GM23338 (cell line): ENCODE measurements around the gene S100A8. TPM values are rescaled to one million over a fixed set of nuclear protein-coding genes. Genes with fewer than 3 reads are reported as not detected.

Source experiments
- ATAC-seq: fragments of 200-7000 bp; cut with Tn5 transposase; 3 replicates; pipeline ENCODE4 v1.9.1; 2020
- DNase-seq: peaks from one replicate; pipeline ENCODE4 v3.0.0-alpha.2; 2015; ENCODE audit warnings: low spot score
- H2AFZ ChIP-seq: fragments of 200-600 bp; sonication (generic); 2 replicates; pipeline ENCODE4 v1.8.0; 2016; ENCODE audit warnings: antibody characterized with exemption, mild to moderate bottlenecking, moderate library complexity
- H3F3A ChIP-seq: fragments of 200-600 bp; sonication (generic); replicated peaks from 2 replicates; pipeline ENCODE4 v1.8.0; 2017; ENCODE audit warnings: antibody characterized with exemption, mixed run types, low read depth
- H3K27ac ChIP-seq: fragments of 200-600 bp; sonication (generic); 2 replicates; pipeline ENCODE4 v1.6.1; 2016; ENCODE audit warnings: low read depth
- H3K27me3 ChIP-seq: fragments of 200-600 bp; sonication (generic); 2 replicates; pipeline ENCODE4 v1.8.0; 2016; ENCODE audit warnings: mild to moderate bottlenecking, mixed run types, moderate library complexity; ENCODE audit not compliant: insufficient read depth
- H3K36me3 ChIP-seq: fragments of 200-600 bp; sonication (generic); 2 replicates; pipeline ENCODE4 v1.8.0; 2016; ENCODE audit warnings: mild to moderate bottlenecking; ENCODE audit not compliant: insufficient read depth
- H3K4me1 ChIP-seq: fragments of 200-600 bp; sonication (generic); 2 replicates; pipeline ENCODE4 v1.8.0; 2016; ENCODE audit warnings: mild to moderate bottlenecking, moderate library complexity; ENCODE audit not compliant: insufficient read depth
- H3K4me2 ChIP-seq: fragments of 200-600 bp; sonication (generic); 2 replicates; pipeline ENCODE4 v1.7.1; 2017; ENCODE audit warnings: mixed run types
- H3K4me3 ChIP-seq: fragments of 200-600 bp; sonication (generic); 2 replicates; pipeline ENCODE4 v1.6.1; 2016; ENCODE audit warnings: mixed run types
- H3K79me2 ChIP-seq: fragments of 200-600 bp; sonication (generic); replicated peaks from 2 replicates; pipeline ENCODE4 v1.8.0; 2017; ENCODE audit warnings: mild to moderate bottlenecking; ENCODE audit not compliant: insufficient read depth
- H3K9me2 ChIP-seq: fragments of 200-600 bp; sonication (generic); 2 replicates; pipeline ENCODE4 v1.8.0; 2017; ENCODE audit not compliant: insufficient read depth
- H4K20me1 ChIP-seq: fragments of 200-600 bp; sonication (generic); replicated peaks from 2 replicates; pipeline ENCODE4 v1.8.0; 2017; ENCODE audit warnings: mild to moderate bottlenecking; ENCODE audit not compliant: insufficient read depth
- H3K27ac Mint-ChIP-seq: 2 replicates; pipeline ENCODE4 v1.8.0; 2020; ENCODE audit warnings: inconsistent platforms, mild to moderate bottlenecking, moderate library complexity, mixed read lengths
- H3K27me3 Mint-ChIP-seq: 3 replicates; pipeline ENCODE4 v1.8.0; 2022; ENCODE audit warnings: low read depth, mild to moderate bottlenecking, moderate library complexity, mixed read lengths, inconsistent platforms; ENCODE audit not compliant: insufficient read depth, poor library complexity
- H3K36me3 Mint-ChIP-seq: 3 replicates; pipeline ENCODE4 v1.8.0; 2021; ENCODE audit warnings: low read depth, mild to moderate bottlenecking, inconsistent platforms, moderate library complexity, mixed read lengths
- H3K4me1 Mint-ChIP-seq: 3 replicates; pipeline ENCODE4 v1.8.0; 2020; ENCODE audit warnings: mild to moderate bottlenecking, inconsistent platforms, mixed read lengths
- H3K4me3 Mint-ChIP-seq: 3 replicates; pipeline ENCODE4 v1.8.0; 2021; ENCODE audit warnings: moderate library complexity, mild to moderate bottlenecking, inconsistent platforms, mixed read lengths
- H3K9me3 Mint-ChIP-seq: 3 replicates; pipeline ENCODE4 v1.8.0; 2020; ENCODE audit warnings: moderate library complexity, mild to moderate bottlenecking, inconsistent platforms, mixed read lengths
- CREB1 ChIP-seq: fragments of 250-450 bp; sonication (Bioruptor Pico); IDR thresholded peaks from 2 replicates; pipeline ENCODE4 v1.5.0; 2020; ENCODE audit warnings: low read depth, mild to moderate bottlenecking, moderate library complexity
- ETS1 ChIP-seq: IDR thresholded peaks from 2 replicates; pipeline ENCODE4 v1.6.1; 2016; ENCODE audit warnings: antibody characterized with exemption
- EZH2 ChIP-seq: fragments of 200-600 bp; sonication (generic); IDR thresholded peaks from one replicate; pipeline ENCODE4 v1.8.0; 2017; ENCODE audit warnings: antibody characterized with exemption, mild to moderate bottlenecking, low read depth; ENCODE audit not compliant: unreplicated experiment
- EZH2phosphoT487 ChIP-seq: fragments of 200-600 bp; sonication (generic); IDR thresholded peaks from one replicate; pipeline ENCODE4 v1.8.1; 2018; ENCODE audit warnings: antibody characterized with exemption; ENCODE audit not compliant: unreplicated experiment
- NANOG ChIP-seq: IDR thresholded peaks from 2 replicates; pipeline ENCODE4 v1.6.1; 2016; ENCODE audit warnings: antibody characterized with exemption, borderline replicate concordance
- POLR2AphosphoS5 ChIP-seq: IDR thresholded peaks from 2 replicates; pipeline ENCODE4 v1.6.1; 2016; ENCODE audit warnings: antibody characterized with exemption, low read depth
- REST ChIP-seq: IDR thresholded peaks from one replicate; pipeline ENCODE4 v1.6.1; 2018; ENCODE audit warnings: antibody characterized with exemption; ENCODE audit not compliant: unreplicated experiment
- STAT1 ChIP-seq: IDR thresholded peaks from one replicate; pipeline ENCODE4 v1.6.1; 2016; ENCODE audit warnings: antibody characterized with exemption; ENCODE audit not compliant: unreplicated experiment
- ZNF114 ChIP-seq: fragments of 250-450 bp; sonication (Bioruptor Pico); IDR thresholded peaks from 2 replicates; pipeline ENCODE4 v1.5.0; 2020; ENCODE audit warnings: mild to moderate bottlenecking, moderate library complexity
- ZNF331 ChIP-seq: fragments of 250-450 bp; sonication (Bioruptor Pico); IDR thresholded peaks from 2 replicates; pipeline ENCODE4 v1.5.0; 2020; ENCODE audit warnings: low read depth, mild to moderate bottlenecking, moderate library complexity
- ZNF462 ChIP-seq: fragments of 250-450 bp; sonication (Bioruptor Pico); IDR thresholded peaks from 2 replicates; pipeline ENCODE4 v1.5.0; 2020; ENCODE audit warnings: mild to moderate bottlenecking, moderate library complexity
- polyA plus RNA-seq: library from polyadenylated mRNA; unstranded; fragments of >200 nt; fragmentation: Nextera tagmentation; extraction: Ambion mirVana; gene quantifications from 2 replicates; pipeline ENCODE4 v1.2.1, GENCODE V29; 2016
- total RNA-seq: library from RNA; depleted of rRNA; stranded (reverse); fragments of >200 nt; shearing (Covaris generic); gene quantifications from 2 replicates; pipeline ENCODE4 v1.2.3, GENCODE V29; 2014
- TF ChIP-seq, protein P1 (sequence below), 2 experiments: fragments of 200-600 bp in 1 of 2; sonication (generic) in 1 of 2; conservative IDR thresholded peaks; 2 replicates each; pipeline versions ENCODE4 v1.5.1 to v1.6.1; 2016 to 2017; ENCODE audit warnings: antibody characterized with exemption in 2 of 2, low read depth in 2 of 2, mild to moderate bottlenecking in 2 of 2, moderate library complexity in 1 of 2

S100A8 gene
- total and polyA plus RNA-seq, 2 experiments from 2014 or later, result not detected

- TF ChIP-seq EZH2phosphoT487 (no peak), STAT1 (no peak)
Observed at GRCh38 chr1:153345187-153346076, 45.4 kb downstream of the S100A8 start (continued).

DNA sequence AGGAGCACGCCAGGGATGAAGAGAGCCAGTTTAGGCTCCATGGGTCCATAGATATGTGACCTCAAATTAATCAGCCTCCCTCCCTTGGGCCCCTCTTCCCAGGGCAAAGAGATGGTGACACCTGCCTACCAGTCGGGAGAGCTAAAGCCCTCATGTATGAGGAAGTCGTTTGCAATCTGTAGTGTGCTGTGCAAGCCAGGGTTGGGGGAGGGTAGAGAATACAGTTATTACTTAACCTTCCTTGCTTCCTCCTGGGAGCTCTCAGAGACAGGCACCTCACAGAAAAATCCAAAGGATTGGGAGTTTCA is 46.2 kb downstream of the S100A8 start:
- Histone ChIP-seq H3K4me2 (no peak overlapping the region), H3K36me3 (no peaks in the 10 kb centered on the region), H4K20me1 (no peaks in the 10 kb centered on the region), H3K4me3 (no peak overlapping the region), H3K4me1 (no peaks in the 10 kb centered on the region), H2AFZ (no peak overlapping the region), H3K27ac (no peak overlapping the region), H3K9me2 (peaks cover 13% of the 10 kb centered on the region), H3F3A (no peaks in the 10 kb centered on the region), H3K27me3 (no peaks in the 10 kb centered on the region), H3K79me2 (no peaks in the 10 kb centered on the region)
- H3K9me3 Mint-ChIP-seq, result no peaks in the 10 kb centered on the region
- H3K27me3 Mint-ChIP-seq, result peaks cover 8% of the 10 kb centered on the region
- no peak overlapping the region for H3K4me3 Mint-ChIP-seq
- no peak for DNase-seq
- ATAC-seq, result no peak
- H3K27ac Mint-ChIP-seq, result no peak overlapping the region
- peaks cover 12% of the 10 kb centered on the region; the same call in 2 of the 3 replicates for H3K4me1 Mint-ChIP-seq
- no peaks in the 10 kb centered on the region for H3K36me3 Mint-ChIP-seq
- TF ChIP-seq ETS1 (no peak), REST (no peak), ZNF331 (CRISPR knock-in tag) (no peak), STAT1 (no peak), CREB1 (CRISPR knock-in tag) (no peak), ZNF114 (CRISPR knock-in tag) (no peak), ZNF462 (CRISPR knock-in tag) (no peak), EZH2 (no peak), POLR2AphosphoS5 (no peak), NANOG (no peak), EZH2phosphoT487 (no peak)
- TF ChIP-seq, protein P1, sequence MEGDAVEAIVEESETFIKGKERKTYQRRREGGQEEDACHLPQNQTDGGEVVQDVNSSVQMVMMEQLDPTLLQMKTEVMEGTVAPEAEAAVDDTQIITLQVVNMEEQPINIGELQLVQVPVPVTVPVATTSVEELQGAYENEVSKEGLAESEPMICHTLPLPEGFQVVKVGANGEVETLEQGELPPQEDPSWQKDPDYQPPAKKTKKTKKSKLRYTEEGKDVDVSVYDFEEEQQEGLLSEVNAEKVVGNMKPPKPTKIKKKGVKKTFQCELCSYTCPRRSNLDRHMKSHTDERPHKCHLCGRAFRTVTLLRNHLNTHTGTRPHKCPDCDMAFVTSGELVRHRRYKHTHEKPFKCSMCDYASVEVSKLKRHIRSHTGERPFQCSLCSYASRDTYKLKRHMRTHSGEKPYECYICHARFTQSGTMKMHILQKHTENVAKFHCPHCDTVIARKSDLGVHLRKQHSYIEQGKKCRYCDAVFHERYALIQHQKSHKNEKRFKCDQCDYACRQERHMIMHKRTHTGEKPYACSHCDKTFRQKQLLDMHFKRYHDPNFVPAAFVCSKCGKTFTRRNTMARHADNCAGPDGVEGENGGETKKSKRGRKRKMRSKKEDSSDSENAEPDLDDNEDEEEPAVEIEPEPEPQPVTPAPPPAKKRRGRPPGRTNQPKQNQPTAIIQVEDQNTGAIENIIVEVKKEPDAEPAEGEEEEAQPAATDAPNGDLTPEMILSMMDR (conservative IDR thresholded peaks at IDR 0.05; ENCODE audit: low read depth in 2 of 2), result no peak
